ENCODE data around the gene SURF1. TPM values are rescaled to one million over a fixed set of nuclear protein-coding genes. Genes with fewer than 3 reads are reported as not detected.

The SURF1 gene
- total RNA-seq, 1 donor from 2014 or later = 56.1 TPM

DNA sequence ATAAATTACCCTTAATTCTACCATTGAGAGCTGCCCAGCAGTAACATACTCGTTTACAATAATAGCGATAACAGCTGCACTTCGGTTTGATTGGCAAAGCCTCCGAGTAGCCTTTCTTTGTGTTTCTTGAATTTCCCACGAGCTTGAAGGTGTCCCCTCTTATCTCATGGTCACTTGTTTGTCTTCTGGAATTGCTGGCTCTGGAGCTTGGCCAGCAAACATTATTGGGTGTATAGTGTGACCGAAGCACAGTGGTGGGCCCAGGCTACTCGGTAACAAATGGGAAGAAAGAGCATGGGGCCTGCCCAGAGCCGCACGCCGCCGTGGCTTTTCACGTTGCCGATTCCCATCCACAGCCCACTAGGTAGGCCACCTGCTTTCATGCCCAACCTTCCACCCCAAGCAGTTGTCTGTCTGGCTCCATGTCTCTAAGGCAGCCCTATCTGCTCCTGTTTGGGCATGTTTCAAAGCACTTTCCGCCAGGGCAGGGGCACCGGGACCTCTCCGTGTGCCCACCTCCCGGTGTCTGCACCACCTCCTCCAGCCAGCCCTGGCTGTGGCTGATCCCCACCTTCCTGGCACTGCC, 28.5 kb upstream of the SURF1 start:
- H3K4me1 Mint-ChIP-seq (ENCODE audit: low read depth, unreplicated experiment) = no peaks in the 10 kb centered on the region
- no peak for DNase-seq
- H3K36me3 Mint-ChIP-seq (ENCODE audit: unreplicated experiment) = no peaks in the 10 kb centered on the region
- H3K27ac Mint-ChIP-seq (ENCODE audit: unreplicated experiment) = no peak overlapping the region
- TF ChIP-seq, protein P1, sequence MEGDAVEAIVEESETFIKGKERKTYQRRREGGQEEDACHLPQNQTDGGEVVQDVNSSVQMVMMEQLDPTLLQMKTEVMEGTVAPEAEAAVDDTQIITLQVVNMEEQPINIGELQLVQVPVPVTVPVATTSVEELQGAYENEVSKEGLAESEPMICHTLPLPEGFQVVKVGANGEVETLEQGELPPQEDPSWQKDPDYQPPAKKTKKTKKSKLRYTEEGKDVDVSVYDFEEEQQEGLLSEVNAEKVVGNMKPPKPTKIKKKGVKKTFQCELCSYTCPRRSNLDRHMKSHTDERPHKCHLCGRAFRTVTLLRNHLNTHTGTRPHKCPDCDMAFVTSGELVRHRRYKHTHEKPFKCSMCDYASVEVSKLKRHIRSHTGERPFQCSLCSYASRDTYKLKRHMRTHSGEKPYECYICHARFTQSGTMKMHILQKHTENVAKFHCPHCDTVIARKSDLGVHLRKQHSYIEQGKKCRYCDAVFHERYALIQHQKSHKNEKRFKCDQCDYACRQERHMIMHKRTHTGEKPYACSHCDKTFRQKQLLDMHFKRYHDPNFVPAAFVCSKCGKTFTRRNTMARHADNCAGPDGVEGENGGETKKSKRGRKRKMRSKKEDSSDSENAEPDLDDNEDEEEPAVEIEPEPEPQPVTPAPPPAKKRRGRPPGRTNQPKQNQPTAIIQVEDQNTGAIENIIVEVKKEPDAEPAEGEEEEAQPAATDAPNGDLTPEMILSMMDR (IDR thresholded peaks at IDR 0.05; ENCODE audit: partially characterized antibody, unreplicated experiment) = no peak
- H3K9me3 Mint-ChIP-seq (ENCODE audit: unreplicated experiment) = no peaks in the 10 kb centered on the region
- peaks cover 2% of the 10 kb centered on the region for H3K27me3 Mint-ChIP-seq (ENCODE audit: unreplicated experiment)
- no peak overlapping the region for H3K4me3 Mint-ChIP-seq (ENCODE audit: unreplicated experiment)

DNA sequence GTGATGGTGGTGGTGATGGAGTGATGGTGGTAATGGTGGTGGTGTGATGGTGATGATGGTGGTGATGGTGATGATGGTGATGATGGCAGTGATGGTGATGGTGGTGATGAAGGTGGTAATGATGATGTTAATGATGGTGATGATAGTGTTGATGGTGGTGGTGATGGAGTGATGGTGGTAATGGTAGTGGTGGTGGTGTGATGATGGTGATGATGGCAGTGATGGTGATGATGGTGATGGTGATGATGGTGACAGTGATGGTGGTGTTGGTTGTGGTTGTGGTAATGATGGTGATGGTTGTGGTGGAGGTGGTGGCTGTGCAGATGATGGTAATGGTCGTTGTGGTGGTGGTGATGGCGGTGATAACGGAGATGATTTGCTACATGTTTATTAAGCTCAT, 27.2 kb upstream of the SURF1 start:
- TF ChIP-seq, protein P1 (IDR thresholded peaks at IDR 0.05; ENCODE audit: partially characterized antibody, unreplicated experiment) = no peak
- Mint-ChIP-seq H3K27ac (ENCODE audit: unreplicated experiment) (no peak overlapping the region), H3K4me3 (ENCODE audit: unreplicated experiment) (no peak overlapping the region), H3K9me3 (ENCODE audit: unreplicated experiment) (no peaks in the 10 kb centered on the region), H3K4me1 (ENCODE audit: low read depth, unreplicated experiment) (no peaks in the 10 kb centered on the region), H3K36me3 (ENCODE audit: unreplicated experiment) (no peaks in the 10 kb centered on the region), H3K27me3 (ENCODE audit: unreplicated experiment) (peaks cover 2% of the 10 kb centered on the region)
- DNase-seq = no peak

DNA sequence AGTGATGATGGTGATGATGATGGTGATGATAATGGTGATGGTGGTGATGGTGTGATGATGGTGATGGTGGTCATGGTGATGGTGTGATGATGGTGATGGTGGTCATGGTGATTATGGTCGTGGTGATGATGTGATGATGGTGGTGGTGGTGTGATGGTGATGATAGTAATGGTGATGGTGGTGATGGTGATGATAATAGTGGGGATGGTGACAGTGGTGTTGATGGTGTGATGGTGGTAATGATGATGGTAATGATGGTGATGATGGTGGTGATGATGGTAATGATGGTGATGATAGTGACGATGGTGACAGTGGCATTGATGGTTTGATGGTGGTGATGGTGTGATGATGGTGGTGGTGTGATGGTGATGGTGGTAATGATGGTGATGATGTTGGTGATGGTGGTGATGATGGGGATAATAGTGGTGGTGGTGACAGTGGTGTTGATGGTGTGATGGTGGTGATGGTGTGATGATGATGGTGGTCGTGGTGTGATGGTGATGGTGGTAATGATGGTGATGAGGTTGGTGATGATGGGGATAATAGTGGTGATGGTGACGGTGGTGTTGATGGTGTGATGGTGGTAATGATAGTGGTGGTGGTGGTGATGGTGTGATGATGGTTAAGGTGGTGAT, 26.3 kb upstream of the SURF1 start:
- Mint-ChIP-seq H3K36me3 (ENCODE audit: unreplicated experiment) (no peaks in the 10 kb centered on the region), H3K27me3 (ENCODE audit: unreplicated experiment) (peaks cover 4% of the 10 kb centered on the region)

DNA sequence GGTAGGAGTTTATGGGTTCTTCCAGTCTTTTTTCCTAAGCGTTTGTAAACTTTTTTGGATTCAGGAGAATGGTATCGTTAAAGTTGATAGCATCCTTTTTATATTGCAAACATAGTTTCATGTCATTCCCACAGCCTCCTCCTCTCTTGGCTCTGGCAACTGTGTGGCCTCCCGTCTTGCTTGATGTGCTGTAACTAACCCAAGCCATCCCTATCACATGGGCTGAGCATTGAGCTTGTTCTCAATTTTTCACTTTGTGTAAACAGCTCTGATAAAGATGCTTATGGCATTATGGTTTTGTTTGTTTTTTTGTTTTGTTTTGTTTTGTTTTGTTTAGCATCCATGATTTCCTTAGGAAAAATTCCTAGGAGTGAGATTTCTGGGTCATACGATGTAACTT, 24.4 kb upstream of the SURF1 start:
- Mint-ChIP-seq H3K27ac (ENCODE audit: unreplicated experiment) (no peak overlapping the region), H3K36me3 (ENCODE audit: unreplicated experiment) (no peaks in the 10 kb centered on the region), H3K27me3 (ENCODE audit: unreplicated experiment) (peaks cover 3% of the 10 kb centered on the region), H3K4me1 (ENCODE audit: low read depth, unreplicated experiment) (no peaks in the 10 kb centered on the region), H3K4me3 (ENCODE audit: unreplicated experiment) (no peak overlapping the region), H3K9me3 (ENCODE audit: unreplicated experiment) (no peaks in the 10 kb centered on the region)
- TF ChIP-seq, protein P1 (IDR thresholded peaks at IDR 0.05; ENCODE audit: partially characterized antibody, unreplicated experiment) = no peak
- DNase-seq = no peak

More for the DNA sequence above, 26.3 kb upstream of the SURF1 start:
- no peaks in the 10 kb centered on the region for H3K9me3 Mint-ChIP-seq (ENCODE audit: unreplicated experiment)
- H3K27ac Mint-ChIP-seq (ENCODE audit: unreplicated experiment) = no peak overlapping the region
- DNase-seq = no peak
- H3K4me1 Mint-ChIP-seq (ENCODE audit: low read depth, unreplicated experiment) = no peaks in the 10 kb centered on the region
- TF ChIP-seq, protein P1 (IDR thresholded peaks at IDR 0.05; ENCODE audit: partially characterized antibody, unreplicated experiment) = no peak
- H3K4me3 Mint-ChIP-seq (ENCODE audit: unreplicated experiment) = no peak overlapping the region
